ENCODE results near the gene GPR26. TPM values are rescaled to one million over a fixed set of nuclear protein-coding genes. Genes with fewer than 3 reads are reported as not detected.

The GPR26 gene
- total RNA-seq, 1 experiment from 2014 or later: 0.07 TPM

DNA sequence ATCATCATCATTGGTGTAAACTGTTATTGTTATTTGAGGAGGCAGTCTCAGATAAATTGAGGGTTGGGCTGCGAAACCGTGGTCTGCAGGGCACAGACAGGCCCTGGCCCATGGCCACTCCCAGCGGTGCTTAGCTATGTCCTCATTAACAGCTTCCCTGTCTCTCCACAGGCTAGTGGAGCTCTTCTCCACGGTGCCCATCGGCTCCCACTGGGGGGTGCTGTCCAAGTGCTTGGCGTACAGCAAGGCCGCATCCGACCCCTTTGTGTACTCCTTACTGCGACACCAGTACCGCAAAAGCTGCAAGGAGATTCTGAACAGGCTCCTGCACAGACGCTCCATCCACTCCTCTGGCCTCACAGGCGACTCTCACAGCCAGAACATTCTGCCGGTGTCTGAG, 21.6 kb downstream of the GPR26 start:
- no peaks in the 10 kb centered on the region; a peak in 1 of 7 replicates for H3K36me3 Mint-ChIP-seq (ENCODE audit: insufficient read depth in 1 of 3, low read depth in 3 of 3)
- Histone ChIP-seq H3K18ac (ENCODE audit: insufficient read length, low read depth, low read length) (no peak overlapping the region), H3K27ac (ENCODE audit: insufficient read length, low read depth, low read length) (no peak overlapping the region), H3K79me1 (ENCODE audit: insufficient read depth, low read depth, low read length, poor library complexity, severe bottlenecking) (no peaks in the 10 kb centered on the region), H3K23ac (ENCODE audit: insufficient read length, low read depth, low read length) (no peak overlapping the region), H3K9ac (ENCODE audit: extremely low read depth, insufficient read length, low read length) (no peak overlapping the region), H2AK5ac (ENCODE audit: insufficient read length, low read length) (no peak overlapping the region), H2BK12ac (ENCODE audit: insufficient read length, low read depth, low read length) (no peak overlapping the region), H2AFZ (ENCODE audit: low read length) (no peak overlapping the region), H3K23me2 (ENCODE audit: insufficient read length, low read depth, low read length, poor library complexity, severe bottlenecking) (no peaks in the 10 kb centered on the region), H3K9me3 (ENCODE audit: control insufficient read depth, low read depth, low read length) (no peaks in the 10 kb centered on the region), H2BK120ac (ENCODE audit: low read depth, low read length, poor library complexity, severe bottlenecking) (no peak overlapping the region), H4K20me1 (ENCODE audit: control insufficient read depth, insufficient read depth, insufficient read length) (no peaks in the 10 kb centered on the region), H3T11ph (ENCODE audit: low read length) (no peak overlapping the region), H2BK20ac (ENCODE audit: low read depth, low read length, poor library complexity, severe bottlenecking) (no peak overlapping the region), H2BK15ac (ENCODE audit: low read depth, low read length) (no peak overlapping the region), H3K14ac (ENCODE audit: insufficient read depth, low read length) (no peak overlapping the region), H3K4ac (ENCODE audit: low read depth, low read length) (no peak overlapping the region), H3K56ac (ENCODE audit: insufficient read length, low read depth, low read length) (no peak overlapping the region), H3K79me2 (ENCODE audit: insufficient read depth, low read length) (no peaks in the 10 kb centered on the region), H3K27me3 (ENCODE audit: insufficient read depth, low read length) (no peaks in the 10 kb centered on the region), H3K4me1 (ENCODE audit: insufficient read depth, low read length) (no peaks in the 10 kb centered on the region), H3K4me2 (ENCODE audit: insufficient read depth, insufficient read length, low read length) (no peak overlapping the region), H4K8ac (replicated peaks; ENCODE audit: insufficient read length, low read depth, low read length) (no peak overlapping the region), H2BK5ac (ENCODE audit: insufficient read length, low read length) (no peak overlapping the region), H4K91ac (ENCODE audit: insufficient read length, low read depth, low read length) (no peak overlapping the region), H4K5ac (ENCODE audit: insufficient read length, low read depth, low read length) (no peak overlapping the region)
- H3K9me3 Mint-ChIP-seq: no peaks in the 10 kb centered on the region
- DNase-seq: peak; percentile 66
- H3K4me1 Mint-ChIP-seq: peaks cover 0 to 5% of the 10 kb centered on the region in 2 experiments; a peak in 1 of 4 replicates
- TF ChIP-seq, protein P1, sequence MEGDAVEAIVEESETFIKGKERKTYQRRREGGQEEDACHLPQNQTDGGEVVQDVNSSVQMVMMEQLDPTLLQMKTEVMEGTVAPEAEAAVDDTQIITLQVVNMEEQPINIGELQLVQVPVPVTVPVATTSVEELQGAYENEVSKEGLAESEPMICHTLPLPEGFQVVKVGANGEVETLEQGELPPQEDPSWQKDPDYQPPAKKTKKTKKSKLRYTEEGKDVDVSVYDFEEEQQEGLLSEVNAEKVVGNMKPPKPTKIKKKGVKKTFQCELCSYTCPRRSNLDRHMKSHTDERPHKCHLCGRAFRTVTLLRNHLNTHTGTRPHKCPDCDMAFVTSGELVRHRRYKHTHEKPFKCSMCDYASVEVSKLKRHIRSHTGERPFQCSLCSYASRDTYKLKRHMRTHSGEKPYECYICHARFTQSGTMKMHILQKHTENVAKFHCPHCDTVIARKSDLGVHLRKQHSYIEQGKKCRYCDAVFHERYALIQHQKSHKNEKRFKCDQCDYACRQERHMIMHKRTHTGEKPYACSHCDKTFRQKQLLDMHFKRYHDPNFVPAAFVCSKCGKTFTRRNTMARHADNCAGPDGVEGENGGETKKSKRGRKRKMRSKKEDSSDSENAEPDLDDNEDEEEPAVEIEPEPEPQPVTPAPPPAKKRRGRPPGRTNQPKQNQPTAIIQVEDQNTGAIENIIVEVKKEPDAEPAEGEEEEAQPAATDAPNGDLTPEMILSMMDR (conservative IDR thresholded peaks at IDR 0.05): peak; percentile 41; the same call in 2 of the 3 replicates
- peaks cover 7% of the 10 kb centered on the region for H3K27me3 Mint-ChIP-seq (ENCODE audit: low read depth)
- no peak overlapping the region for H3K27ac Mint-ChIP-seq
- no CpG with 5 or more reads among the region's 13 CpGs for WGBS (ENCODE audit: extremely low coverage, insufficient read length, low lambda C conversion rate)
- H3K4me3 Mint-ChIP-seq: no peak overlapping the region

Data from H9 (cell line).